GM19240 (cell line): Measurements from ENCODE around the gene SLC5A10.

Source experiments
- DNase-seq: peaks from one replicate; pipeline ENCODE4 v3.0.0; 2011; ENCODE audit warnings: low spot score; ENCODE audit not compliant: insufficient read length

Gene SLC5A10

DNA sequence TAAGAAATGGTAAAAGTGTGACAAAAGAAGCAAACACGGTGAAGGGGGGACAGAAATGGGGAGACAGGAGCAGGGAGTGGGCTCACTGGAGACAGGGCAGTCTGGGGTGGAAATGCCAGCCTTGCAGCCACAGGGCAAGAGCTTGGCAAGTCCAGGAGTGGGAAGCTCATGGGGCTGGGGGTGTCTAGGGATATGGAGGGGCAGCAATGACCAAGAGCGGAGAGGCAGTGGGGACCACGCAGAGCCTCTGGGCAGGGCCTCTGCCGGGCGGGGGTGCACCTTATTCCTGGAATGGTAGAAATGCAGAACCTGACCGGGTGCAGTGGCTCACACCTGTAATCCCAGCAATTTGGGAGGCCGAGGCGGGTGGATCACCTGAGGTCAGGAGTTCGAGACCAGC is 12.6 kb downstream of the SLC5A10 start:
- DNase-seq = no peak

GRCh38 chr17:18965530-18966236 is 13.7 kb downstream of the SLC5A10 start:
- no peak for DNase-seq

GRCh38 chr17:18966831-18967624 is 15.1 kb downstream of the SLC5A10 start:
- no peak for DNase-seq

DNA sequence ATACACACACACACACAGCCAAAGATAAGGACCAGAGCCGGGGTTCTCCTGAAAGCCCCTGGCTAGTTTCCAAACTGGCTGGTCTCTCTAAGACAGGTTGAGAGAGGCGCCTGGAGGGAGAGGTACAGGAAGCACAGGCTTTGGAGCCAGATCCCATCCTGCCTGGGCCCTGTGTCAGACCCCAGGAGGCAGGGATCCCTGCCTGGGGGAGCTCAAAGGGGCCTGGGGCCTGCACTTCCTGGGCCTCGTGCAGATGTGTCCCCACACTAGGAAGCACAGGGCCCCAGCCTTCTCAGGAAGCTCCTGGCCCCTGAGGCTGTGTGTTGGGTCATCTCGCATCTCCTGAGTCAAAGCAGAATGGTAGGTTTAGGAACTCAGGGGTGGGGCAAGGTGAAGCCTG is 16.0 kb downstream of the SLC5A10 start:
- no peak for DNase-seq

DNA sequence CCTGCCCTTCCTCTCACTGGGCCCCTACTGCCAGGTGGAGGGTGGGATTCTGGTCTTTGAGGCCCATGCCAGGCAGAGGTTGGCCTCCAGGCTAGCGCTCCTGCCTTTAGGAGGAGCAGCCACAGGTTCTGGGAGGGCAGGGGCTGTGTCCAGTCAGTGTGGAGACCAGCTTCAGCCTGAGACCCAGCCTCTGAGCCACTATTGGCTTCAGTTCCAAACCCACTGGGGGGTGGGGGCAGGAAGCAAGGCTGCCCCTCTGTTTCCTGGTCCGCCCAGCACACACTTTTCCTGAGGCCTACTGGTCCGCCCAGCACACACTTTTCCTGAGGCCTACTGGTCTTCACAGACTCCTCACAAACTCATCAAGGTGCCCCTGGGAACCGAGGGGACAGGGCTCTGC is 16.4 kb downstream of the SLC5A10 start:
- no peak for DNase-seq

- DNase-seq = no peak
These were observed 17.3 kb downstream of the SLC5A10 start for GRCh38 chr17:18968945-18969887.

DNA sequence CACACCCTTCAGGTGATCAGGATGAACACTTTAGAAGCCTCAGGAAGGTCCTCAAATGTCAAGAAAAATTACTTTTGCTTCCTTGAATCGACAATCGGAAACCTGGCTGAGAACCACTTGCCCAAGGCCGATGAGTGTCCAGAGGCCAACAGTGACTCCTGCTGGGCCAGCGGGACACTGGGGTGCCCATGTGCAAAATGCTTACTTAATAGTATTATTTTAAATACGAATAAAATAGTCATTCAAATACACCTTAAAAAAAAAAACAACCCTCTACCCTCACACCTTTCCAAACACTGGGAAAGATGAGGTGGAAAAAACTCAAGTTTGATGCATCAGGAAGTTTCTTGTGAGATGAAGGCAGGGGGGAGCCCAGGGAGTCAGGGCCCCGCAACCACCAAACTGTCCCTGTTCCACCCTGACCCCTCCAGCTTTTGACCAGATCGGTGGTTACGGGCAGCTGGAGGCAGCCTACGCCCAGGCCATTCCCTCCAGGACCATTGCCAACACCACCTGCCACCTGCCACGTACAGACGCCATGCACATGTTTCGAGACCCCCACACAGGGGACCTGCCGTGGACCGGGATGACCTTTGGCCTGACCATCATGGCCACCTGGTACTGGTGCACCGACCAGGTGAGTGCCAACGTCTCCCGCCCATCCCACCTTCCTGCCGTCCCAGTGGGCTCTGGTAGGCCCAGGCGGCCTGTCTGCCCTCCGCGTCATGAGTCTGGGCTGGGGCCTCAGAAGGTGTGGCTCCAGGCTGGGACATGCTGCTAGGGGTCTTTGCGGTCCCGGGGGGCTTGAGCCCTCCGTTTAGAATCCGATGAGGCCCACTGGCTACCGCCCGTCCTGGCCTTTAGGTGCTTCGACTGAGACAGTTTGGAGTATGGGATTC is 18.9 kb downstream of the SLC5A10 start:
- no peak for DNase-seq

GRCh38 chr17:18971801-18972200 is 19.8 kb downstream of the SLC5A10 start:
- no peak for DNase-seq

- DNase-seq = no peak
These were observed 22.6 kb downstream of the SLC5A10 start for GRCh38 chr17:18974407-18975149.

GRCh38 chr17:18975597-18975996 is 23.6 kb downstream of the SLC5A10 start:
- no peak for DNase-seq

- DNase-seq = no peak
These were observed 24.2 kb downstream of the SLC5A10 start for GRCh38 chr17:18976201-18976600.

- DNase-seq = no peak
These were observed 25.1 kb downstream of the SLC5A10 start for GRCh38 chr17:18977021-18977420.

DNA sequence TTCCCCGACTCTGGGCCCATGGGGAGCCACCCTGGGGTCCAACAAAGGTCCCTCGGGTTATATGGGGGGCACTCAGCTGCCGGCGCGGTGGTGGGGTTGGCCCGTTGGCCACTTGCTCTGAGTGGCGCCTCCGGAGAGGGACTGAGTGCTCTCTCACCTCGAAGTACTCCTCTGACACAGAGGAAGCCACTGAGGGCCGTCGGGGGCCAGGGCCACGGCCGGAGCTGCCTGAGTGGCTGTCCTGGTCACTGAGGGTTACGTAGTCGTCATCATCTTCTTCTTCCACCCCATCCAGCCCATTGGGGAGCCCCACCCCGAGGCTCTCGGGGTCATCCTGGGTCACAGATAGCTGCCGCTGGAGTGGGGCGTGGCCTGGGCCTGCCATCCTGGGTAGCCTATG is 25.7 kb downstream of the SLC5A10 start:
- DNase-seq = no peak

DNA sequence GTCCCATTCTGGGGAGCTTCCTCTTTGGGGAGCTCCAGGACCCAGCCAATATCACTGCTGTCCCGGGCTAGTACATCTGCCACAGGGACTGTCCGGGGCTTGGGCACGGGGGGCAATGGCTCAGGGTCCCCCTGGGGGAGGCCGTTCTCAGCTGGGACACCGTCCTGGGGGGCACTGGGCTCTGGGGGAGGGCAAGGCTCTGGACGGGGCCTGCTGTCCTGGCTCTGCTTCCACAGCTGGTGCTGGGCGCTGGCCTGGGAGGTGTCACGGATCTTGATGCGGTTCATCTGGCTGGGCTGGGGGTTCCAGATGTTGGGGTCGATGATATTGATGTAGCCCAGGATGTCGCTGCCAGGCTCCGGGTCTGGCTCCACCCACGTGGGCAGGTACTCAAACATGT is 26.1 kb downstream of the SLC5A10 start:
- DNase-seq = no peak

DNA sequence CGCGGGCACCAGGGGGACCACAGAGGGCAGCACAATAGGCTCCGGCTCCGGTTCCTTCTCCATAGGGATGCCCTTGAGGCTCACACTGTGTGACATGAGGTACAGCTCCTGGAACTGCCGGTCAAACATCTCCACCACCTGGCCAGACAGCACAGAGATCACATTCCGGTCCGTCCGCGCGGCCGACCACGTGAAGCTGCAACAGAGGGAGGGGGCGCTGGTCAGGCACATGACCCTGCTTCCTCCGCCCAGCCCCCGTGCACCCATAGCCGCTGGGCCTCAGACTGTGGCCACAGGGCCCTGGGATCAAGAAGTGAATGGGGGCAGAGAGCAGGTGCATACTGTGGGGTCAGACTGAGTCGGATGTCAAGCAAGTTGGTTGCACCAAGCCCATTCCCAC is 26.7 kb downstream of the SLC5A10 start:
- no peak for DNase-seq

- DNase-seq = no peak
These were observed 28.8 kb downstream of the SLC5A10 start for GRCh38 chr17:18980682-18981334.

GRCh38 chr17:18981335-18981641 is 29.3 kb downstream of the SLC5A10 start:
- DNase-seq = no peak

DNA sequence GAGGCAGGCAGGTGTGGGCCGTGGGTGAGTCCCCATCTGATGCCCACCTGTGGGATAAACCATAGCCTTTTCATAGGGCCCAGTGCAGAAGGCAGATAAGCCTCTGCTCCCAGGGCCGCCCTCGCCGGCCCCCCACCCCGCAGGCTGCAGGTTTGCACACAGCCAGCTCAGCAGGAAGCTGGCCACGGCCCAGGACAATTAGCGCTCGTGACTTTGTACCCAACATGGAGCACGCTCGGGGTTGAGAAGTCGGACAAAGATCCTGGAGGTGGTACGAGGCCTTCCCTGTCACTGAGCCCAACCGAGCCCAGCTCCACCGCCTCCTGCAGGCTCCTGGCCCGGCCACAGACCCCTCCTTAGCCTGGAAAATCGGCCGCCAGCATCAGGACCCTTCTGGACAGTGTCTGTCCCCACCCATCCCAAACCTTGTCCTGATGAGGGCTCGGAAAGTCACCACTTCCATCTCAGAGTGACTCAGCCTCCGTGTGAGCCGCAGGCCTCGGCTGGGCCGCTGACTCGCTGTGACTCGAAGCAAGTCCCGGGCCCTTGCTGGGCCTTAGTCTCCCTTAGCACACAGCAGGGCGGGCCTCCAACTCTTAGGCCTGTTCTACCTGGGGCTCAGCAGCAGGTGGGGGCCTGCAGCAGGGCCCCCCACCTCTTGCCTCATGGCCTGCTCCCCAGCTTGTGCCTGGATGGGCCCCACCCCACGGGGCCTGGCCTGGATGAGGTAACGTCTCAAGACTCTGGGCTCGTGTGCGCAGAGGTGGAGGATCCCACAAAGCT is 29.9 kb downstream of the SLC5A10 start:
- DNase-seq = no peak
